SK-N-MC (cell line): ENCODE results near the gene TRPM7.
"Not testable (repeated sequence)": the region's sequence is repeated elsewhere in the genome, so short reads cannot be mapped to it uniquely, and the experiment has no call there.

Experiments used
- EZH2 ChIP-seq: fragments of 200-600 bp; sonication (generic); IDR thresholded peaks from one replicate; pipeline ENCODE4 v1.6.1; 2017; ENCODE audit warnings: antibody characterized with exemption
- POLR2AphosphoS5 ChIP-seq: IDR thresholded peaks from 2 replicates; pipeline ENCODE4 v1.6.1; 2012; ENCODE audit warnings: mild to moderate bottlenecking, low read depth, low read length, borderline replicate concordance

DNA sequence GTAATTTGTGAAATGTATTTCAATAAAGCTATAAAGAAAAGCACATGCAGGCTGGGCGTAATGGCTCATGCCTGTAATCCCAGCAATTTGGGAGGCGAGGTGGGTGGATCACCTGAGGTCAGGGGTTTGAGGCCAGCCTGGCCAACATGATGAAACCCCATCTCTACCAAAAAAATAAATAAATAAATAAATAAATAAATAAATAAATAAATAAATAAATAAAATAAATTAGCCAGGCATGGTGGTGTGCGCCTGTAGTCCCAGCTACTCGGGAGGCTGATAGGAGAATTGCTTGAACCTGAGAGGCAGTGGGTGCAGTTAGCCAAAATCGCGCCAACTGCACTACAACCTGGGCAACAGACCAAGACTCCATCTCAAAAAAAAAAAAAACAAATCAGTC lies 69.6 kb downstream of the TRPM7 start:
- TF ChIP-seq EZH2, POLR2AphosphoS5: not testable (repeated sequence)
